COR-L47 (cell line): ENCODE measurements around the gene SRGAP3.

ENCODE experiments used
- DNase-seq: peaks from one replicate; lab custom pipeline; 2025; lab: John Stamatoyannopoulos, UW

SRGAP3 gene

DNA sequence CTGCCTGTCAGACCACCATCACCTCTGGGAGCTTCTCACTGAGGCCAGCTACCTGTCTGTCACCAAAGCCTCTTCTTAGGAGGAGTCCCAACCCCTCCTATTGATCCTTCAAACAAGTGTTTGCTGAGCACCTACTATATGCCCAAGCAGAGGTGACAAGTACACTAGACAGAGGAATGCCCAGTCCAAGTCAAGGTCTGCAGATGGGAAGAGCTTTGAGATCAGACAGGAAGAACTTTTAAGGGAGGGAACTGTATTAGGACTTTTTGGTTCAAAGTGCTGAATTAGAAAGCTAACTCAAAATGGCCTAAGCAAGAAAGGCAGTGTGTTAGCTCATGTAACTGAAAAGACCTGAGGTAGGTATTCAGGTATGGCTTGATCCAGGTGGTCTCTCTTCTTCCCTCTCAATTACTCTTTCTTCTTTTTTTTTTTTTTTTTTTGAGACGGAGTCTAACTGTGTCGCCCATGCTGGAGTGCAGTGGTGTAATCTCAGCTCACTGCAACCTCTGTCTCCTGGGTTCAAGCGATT lies 282.6 kb downstream of the SRGAP3 start:
- no peak for DNase-seq

DNA sequence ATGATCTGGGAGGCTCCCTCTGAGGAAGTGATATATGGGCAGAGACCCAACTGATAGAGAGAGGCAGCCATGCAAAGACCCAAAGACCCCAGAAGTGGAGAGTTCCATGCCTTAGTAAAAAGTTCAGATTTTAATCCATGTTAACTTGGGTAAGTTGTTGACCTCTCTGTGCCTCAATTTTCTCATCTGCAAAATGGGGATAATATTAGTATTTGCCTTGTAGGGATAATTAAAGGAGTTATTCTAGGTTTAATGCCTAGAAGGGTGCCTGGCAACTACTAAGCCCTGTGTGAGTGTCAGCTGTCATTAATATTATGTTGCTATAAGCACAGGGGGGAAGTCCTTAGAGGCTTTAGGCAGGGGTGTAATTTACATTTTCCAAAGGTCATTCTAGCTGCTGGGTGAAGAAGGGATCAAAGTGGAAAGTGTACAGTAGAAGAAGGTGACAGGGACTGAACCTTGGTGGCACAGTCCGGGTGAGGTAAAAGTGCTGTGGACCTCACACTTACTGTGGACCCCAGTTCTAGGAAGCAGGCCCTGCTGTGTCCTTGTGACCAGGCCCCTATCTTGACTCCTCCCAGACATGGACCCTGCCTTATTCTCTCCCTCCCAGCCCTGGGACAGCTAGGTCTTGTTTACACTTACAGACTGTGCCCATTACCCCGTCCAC lies 283.2 kb downstream of the SRGAP3 start:
- no peak for DNase-seq

DNA sequence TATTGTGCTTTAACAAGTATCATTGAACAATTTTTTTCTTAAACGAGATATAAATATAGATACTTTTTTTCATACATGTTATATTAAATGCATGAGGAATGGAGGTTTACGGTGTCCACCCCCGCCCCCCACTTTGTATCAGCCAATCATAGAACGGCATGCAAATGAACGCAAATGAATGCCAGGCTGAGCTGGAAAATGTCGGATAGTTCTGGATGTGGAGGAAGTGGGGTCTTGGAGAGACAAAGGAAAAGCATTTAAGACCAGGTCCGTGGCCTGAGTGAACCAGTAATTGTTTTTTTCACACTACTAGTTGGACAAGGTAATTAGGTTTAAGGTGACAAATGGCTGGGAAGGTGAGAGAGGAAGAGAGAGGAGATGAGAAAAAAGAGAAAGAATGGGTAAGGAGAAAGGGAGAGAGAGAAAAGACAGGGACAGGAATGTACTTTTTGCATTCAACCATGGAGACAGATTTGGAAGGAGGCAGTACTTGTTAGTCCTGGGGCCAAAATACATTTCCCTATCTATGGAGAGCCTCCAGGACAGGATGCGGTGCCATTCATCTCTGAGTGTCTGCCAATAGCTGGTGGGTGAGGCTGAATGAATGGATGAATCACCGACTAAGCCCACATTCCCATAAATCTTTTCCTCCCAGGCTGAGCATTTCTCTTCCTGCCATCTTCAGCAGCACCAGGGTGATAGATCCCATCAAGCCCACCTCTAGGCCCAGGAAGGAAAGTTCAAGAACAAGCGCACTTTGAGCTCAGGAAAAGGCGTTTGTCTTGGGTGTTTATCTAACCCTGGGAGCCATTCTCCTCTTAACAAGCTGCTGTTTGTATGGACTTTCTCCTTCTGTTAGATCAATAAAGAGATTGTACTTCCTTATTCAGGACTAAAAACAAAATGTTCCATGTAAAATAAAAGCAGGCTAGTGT lies 284.7 kb downstream of the SRGAP3 start:
- no peak for DNase-seq

DNA sequence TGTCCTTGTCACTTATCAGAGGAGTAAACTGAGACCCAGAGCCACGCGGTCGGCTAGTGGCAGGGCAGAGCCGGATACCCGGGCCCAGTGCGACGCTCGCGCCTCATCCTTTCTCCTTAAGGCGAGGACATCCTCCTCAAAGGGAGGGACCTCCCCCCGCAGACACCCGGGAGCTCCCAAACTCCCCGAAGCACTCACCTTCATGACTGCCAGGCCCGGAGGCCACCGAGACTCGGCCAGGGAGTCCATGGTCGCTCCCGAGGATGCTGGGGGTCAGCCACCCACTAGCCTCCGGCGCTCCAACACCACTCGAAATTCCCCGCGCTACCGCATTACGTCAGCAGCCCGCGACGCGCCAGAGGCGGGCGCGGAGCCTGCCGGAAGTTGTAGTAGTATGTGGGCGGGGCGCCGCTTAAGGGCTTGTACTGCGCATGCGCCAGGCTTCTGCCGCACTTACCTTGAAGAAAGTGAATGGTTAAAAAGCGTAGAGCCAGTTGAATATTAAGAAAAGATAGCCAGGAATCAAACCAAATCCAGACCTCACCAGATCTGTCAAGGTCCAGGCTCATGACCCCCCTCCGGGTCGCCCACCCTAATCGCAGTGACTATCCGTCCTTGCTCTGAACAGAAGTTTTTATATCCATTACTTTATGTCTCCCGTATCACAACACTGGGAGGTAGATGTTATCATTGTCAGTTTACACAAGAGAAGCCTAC lies 286.2 kb downstream of the SRGAP3 start, which contains the start of gene RAD18:
TSS of gene RAD18 (minus strand) at position 336 of the 717 bp plus-strand sequence. CDS start at position 249, 87 bp downstream.
- peak; percentile 59 for DNase-seq

DNA sequence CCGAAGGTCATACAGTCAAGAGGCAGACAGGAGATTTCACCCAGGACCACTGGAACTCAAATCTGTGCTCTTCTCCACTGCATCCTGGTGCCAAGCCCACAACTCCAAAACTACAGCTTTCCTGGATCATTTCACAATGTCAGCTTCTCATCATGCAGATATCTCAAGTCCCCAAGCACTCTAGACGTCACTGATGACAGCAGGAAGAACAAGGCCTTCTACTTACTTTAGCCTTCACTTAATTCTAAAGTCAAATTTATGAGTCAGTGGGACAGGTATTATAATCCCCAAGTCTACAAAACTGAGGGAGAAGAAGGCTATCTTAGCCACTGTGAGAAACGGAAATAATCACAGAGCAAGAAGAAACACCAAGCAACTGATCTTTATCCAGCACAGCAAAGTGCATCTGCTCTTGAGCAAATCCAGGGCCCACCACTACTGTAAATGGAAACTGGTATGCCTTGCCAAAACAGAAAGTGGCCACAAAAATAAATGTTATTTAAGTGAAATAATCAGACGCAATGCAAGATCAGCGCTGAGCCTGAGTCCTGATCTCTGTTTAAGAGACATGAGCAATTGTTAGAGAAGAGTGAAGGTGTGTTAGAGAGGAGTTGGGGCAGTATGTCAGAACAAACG lies 287.1 kb downstream of the SRGAP3 start:
- no peak for DNase-seq

DNA sequence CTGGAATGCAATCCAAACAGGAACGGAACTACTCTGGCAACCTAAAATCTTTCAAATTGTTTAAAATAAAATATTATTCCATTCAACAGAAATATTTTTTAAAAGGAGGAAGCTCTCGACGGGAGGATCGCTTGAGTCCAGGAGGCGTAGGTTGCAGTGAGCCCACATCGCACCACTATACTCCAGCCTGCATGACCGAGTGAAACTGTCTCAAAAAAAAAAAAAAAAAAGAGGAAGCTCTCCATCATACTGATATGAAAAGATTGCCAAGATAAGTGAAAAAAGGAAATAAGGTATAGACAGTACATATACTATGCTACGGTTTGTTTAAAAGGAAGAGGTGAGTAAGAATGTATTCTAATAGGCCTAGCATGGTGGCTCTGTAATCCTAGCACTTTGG lies 289.8 kb downstream of the SRGAP3 start:
- DNase-seq, result no peak

DNA sequence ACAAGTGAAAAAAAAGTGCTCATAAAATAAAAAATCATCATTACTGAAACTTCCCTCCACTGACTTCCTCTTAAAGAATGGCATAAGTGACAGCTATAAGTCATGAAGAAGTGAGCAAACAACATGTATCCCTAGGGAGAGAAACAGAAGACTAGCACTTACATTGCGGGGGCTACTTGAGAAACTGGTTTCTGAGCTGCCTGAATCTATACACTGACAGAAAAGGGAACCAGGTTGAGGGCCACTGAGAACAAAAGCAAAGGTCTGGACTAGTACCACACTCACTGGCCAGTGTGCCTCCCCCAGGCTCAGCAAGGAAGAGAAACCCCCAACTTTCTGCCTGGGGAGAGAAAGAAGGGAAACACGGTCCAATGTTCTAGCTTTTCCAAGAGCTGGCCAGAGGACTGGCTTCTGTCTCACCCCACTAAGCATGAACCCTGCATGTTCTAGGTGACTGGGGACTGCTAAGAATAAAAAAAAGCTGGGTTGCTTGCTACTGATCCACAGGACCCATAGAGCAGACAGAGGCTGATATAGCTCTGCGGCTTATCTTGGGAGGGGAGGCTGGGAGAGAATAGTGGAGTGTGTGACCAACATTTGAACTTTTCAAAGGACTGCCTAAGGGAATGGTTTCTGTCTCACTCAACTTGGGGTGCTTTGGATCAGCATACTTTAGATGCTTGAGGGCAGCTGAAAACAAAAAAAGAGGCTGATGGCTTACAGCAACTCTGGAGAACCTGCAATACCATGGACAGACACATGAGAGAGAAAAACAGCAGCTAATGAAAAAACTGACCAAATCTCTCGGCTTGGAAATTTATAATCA lies 294.3 kb downstream of the SRGAP3 start:
- no peak for DNase-seq

DNA sequence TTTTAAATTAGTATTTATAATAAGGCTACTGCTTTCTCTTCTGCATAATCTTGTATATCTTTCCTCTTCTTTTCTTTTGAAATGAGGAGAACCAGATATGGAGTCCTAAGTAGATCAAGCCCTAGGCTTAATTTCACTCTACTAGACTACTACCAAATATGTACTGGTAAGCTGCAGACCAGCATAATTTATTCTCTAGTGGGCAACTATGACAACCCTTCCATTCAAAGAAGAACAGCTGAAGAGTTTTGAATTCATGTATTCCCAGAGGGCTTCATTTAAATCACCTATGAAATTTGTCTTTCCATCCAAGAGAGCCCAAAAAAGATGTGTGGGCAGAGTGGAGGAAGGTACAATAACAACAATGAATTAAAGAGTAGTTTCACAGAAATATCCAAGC lies 296.1 kb downstream of the SRGAP3 start:
- DNase-seq, result no peak

DNA sequence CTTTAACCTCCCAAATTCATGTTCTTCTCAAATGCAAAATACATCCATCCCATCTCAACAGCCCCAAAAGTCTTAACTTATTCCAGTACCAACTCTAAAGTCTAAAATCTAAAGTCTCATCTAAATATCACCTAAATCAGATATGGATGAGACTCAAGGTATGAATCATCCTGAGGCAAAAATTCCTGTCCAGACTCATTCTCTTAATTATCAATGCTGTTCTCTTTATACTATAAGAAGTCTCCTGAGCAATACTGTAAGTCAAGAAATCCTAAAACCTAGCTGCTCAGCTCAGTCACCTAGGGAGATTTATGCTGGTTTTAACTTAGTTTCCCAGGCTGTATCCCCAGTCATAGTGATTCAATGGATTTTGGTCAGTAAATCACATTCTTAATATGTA lies 297.3 kb downstream of the SRGAP3 start:
- DNase-seq, result no peak

DNA sequence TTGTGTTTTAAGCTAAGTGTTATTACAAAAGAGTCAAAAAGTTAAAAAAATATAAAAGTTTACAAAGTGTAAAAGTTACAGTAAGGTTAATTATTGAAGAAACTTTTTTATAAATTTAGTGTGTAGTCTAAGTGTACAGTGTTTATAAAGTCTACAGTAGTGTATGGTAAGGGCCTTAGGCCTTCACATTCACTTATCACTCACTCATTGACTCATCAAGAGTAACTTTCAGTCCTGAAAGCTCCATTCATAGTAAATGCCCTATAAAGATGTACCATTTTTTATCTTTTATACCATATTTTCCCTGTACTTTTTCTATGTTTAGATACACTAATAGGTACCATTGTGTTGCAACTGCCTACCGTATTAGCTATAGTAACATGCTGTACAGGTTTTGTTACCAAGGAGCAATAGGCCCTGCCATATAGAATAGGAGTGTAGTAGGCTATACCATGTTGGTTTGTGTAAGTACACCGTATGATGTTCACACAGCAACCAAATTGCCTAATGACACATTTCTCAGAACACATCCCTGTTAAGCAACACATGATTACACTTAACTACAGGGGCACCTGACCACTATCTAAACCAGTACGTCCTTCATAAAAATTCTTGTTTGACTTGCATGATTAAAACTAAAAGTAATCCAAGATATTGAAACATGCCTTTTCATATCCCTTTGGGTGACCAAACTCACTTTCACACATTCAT lies 303.4 kb downstream of the SRGAP3 start:
- DNase-seq, result no peak

DNA sequence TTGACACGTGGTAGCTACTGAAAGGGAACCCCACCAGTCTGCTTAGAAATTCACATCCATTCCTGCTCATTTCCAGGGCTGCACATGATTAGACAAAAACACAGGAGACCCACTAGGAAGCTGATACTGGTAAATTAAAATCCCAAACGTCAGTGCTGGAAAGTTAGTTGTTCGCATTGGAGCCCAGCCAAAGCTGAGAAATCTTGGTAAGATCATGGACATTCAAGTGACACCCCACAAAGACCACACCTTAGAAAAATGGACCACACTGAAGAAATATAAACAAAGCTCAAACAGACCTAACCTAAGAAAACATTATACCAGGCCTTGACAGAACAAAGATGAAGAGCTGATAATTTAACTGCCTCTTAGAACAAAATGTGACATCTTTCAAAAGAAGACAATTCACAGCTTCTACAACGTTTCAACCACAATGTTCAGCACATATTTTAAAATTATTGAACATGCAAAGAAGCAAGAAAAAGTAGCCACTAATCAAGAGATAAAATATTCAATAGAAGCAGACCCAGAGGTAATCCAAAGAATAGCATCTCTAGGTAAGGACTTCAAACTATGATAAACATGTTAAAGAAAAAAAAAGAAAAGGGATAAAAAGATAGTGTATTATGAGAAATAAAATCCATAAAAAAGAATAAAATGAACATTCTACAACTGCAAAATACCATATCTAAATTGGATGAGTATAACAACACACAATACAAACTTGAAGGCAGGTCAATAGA lies 306.5 kb downstream of the SRGAP3 start:
- no peak for DNase-seq

DNA sequence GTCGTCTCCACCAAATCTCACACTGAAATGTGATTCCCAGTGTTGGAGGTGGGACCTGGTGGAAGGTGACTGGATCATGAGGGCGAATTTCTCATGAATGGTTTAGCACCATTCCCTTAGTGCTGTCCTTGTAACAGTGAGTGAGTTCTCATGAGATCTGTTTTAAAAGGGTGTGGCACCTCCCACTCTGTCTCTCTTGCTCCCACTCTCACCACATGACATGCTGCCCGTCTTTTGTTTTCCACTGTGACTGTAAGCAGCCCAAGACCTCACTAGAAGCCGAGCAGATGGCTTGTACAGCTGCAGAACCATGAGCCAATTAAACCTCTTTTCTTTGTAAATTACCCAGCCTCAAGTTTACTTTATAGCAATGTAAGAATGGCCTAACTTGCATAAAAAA lies 307.3 kb downstream of the SRGAP3 start:
- no peak for DNase-seq

DNA sequence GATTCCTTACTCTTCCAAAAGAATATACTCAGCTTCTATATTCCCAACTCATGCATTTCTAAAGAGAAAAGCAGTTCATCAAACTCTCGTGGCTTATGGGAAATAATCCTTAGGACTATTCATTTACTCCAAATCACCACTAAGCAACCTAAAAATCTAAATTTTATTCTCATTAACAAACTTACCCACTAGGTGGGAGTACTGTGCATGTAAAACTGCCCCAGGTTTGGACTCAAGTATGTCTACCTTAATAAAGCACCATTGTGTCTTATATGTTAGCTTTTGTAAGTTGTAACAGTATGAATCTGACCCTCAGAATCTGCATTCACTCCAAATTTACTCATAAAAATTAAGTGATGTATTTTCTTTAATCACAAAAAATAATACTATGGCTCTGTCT lies 311.4 kb downstream of the SRGAP3 start:
- DNase-seq, result no peak

DNA sequence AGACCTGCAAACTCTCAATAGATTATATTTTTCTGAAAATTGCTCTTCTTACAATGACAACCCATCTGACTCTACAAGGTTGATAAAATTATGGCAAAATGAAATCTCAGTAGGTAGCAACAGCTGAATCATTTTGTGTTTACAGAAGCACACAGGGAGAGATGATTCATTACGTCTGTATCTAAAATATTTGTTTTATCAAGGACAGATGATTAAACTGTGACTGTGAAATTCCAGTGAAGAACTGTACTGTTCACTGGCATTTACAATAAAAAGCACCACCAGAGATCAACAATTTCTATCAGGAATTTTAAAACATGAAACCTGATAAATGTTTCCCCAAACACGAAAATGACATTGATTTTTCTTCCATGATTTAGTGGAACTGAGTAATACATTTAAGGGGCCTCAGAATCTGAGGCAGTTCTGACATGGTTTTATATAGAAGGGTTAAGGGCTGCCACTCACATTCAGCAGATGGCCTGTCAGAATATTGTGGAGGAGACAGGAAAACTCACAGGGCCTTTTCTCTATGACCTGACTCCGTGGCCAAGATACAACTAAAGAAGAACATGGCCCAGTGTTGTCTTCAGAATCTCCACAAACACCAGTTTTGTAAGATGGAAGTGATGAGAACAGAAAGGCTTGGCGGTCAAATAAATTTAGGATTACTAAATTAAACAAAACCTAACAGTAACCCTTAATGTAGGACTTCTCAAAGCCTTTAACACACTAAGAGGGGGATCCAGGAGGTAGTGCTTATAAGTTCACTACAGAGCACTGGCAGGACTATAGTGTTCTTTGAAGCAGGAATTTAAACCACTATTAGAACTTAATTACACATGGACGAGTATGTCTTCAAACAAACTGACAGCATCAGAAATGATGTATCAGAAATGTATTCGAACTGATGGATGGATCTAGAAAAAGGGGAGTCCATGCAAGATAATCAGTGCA lies 312.1 kb downstream of the SRGAP3 start:
- no peak for DNase-seq

DNA sequence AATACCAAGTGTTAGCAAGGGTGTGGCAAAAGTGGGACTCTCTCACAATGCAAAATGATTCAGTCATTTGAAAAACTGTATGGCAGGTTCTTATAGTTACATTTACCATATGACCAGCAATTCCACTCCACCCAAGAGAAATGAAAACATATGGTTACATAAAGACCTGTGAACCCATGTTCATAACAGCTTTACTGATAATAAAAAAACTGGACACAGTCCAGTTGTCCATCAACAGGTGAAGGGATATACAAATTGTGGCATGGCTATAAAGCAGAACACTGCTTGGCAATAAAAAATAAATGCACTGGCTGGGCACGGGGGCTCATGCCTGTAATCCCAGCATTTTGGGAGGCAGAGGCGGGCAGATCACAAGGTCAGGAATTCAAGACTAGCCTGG lies 316.9 kb downstream of the SRGAP3 start:
- no peak for DNase-seq

DNA sequence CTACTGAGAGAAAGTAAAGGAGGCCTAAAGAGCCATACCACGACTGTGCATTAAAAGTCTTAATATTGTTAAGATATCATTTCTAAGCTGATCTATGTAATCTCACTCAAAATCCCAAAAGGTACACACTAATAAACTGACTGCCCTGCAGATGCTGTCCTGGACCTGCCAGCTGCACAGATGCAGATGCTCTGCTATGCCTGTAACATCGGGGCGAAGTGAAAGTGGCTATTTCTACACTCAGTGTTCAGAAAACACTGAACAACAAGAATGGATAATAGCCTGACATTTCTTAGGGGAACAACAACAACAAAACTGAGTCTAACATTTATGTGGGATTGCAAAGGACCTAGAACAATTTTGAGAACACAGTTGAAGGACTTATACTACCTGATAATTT lies 318.1 kb downstream of the SRGAP3 start:
- DNase-seq, result no peak
